Caki2 (cell line): Measurements from ENCODE around the gene EAF1. TPM values are rescaled to one million over a fixed set of nuclear protein-coding genes. Genes with fewer than 3 reads are reported as not detected.
"Not testable (repeated sequence)": the region's sequence is repeated elsewhere in the genome, so short reads cannot be mapped to it uniquely, and the experiment has no call there.

Experiments used
- DNase-seq: peaks from one replicate; pipeline ENCODE4 v3.0.0-alpha.2; 2015; ENCODE audit warnings: low read depth
- in situ Hi-C: cut with HindIII; loops from 2 replicates; pipeline ENCODE4 v1.10.0; 2016; ENCODE audit warnings: low sequenced_read_pairs, low pct_unique_long_range_greater_than_20kb, mixed read lengths
- total RNA-seq: library from RNA; depleted of rRNA; stranded (reverse); fragments of >200 nt; shearing (Covaris generic); gene quantifications from 2 replicates; pipeline ENCODE4 v1.2.3, GENCODE V29; 2014; ENCODE audit warnings: low replicate concordance; rRNA removed

EAF1 gene
- total RNA-seq, result 7.4 and 8.1 TPM in 2 replicates

DNA sequence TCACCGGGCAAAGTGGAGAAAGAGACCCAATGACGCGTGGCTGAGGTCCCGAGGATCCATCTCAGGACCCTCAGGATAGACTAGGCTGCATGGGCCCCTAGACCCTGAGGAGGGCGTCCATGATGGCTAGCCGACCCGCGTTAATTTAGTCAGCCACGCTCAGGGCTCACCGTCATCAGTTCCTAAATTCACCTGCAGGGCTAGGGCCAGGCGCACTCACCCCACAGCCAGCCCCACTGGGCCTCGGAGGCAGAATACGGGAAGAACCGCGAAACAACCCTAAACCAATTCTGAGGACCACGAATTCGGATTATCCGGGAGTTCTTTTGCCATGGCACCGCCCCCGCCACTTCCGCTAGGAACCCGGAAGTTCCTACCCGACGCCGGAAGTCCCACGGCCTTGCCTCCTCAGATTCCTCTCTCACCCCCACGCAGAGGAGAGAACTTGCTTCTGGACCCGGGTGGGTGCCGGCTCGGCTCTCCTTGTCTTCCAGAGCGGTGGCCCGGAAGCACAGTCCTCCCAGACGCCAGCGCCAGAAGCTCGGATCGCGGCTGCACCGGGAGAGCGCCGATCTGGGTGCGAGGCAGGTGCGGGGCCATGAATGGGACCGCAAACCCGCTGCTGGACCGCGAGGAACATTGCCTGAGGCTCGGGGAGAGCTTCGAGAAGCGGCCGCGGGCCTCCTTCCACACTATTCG is at the start of gene EAF1, which contains the start of gene METTL6:
TSS of gene EAF1 (plus strand) at position 417 of the 699 bp plus-strand sequence. CDS start at position 599, 182 bp downstream.
TSS of gene METTL6 (minus strand) at position 363 of the 699 bp plus-strand sequence. CDS start 1,033 bp downstream, outside the sequence.
- in situ Hi-C loops, result no loop called here
- peak; percentile 58 for DNase-seq

DNA sequence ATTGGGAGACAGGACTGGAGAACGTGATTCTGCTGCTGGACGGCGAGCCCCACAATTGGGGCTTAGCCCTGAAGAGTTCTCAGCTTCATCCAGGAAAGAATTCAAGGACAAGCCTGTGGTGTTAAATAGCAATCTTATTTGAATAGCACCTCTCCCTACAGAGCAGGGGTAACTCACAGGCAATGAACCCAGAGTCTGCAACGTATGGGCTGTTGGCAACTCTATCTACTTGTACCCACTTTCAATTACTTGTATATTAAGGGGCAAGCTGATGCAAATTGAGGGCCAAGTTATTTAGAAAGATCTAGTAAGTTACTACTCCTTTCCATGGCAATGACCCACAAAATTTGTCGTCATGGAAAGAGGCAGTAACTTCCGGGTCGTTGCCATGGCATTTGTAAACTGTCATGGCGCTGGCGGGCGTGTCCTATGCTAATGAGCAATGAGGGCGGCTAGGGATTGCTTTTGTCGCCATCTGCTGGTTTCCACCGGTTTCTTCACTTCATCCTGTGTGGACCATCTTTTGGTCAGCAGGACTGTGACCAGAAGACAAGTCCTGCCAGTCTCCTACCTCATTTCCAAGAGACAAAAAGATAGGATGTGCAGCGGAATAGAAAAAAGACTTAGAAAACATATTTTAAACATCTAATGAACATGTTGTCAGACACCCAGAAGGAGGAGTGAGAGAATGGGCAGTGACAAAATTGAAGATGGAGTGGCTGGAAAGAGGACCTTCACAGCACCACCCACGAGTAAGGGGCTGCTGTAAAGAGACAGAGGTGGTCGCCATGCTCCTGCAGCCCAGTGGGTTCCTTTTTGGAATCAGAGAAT is 49.2 kb upstream of the EAF1 start:
- in situ Hi-C loops, result no loop called here
- peak; percentile 85 for DNase-seq

DNA sequence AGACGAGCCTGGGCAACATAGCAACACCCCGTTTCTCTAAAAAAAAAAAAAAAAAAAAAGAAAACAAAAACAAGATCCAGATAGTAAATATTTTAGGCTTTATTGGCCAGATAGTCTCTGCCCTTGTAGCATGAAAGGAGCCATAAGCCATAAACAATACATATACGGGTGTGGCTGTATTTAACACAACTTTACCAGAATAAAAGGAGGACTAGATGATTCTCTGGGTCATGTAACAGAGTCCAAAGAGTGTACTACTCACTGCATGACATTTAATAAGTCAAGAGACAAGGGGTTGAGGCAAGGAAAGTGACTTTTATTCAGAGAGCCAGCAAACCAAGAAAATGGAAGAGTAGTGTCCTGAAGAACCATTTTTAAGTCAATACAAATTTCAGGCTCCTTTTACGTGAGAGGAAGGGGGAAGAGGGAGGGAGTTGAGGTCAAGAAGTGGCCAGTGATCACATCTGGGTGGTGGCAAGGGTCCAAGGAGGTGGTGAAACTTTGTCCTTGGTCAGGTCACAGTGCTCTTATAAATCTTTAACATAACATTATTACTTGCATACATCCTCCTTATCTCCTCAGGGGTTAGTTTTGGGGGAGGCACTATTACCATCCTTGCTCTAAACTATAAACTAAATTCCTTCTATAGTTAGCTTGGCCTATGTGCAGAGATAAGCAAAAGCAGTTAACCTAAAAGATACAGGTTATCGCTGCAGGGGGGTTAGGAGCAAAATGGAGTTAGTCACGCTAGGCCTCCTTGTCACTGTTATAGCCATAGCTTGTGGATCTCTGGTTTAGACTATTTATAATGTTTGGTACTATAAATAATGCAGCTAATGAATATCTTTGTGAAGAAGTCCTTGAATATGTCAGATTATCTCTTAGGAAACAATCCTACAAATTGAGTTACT is 46.2 kb upstream of the EAF1 start:
- in situ Hi-C loops, result no loop called here
- no peak for DNase-seq

DNA sequence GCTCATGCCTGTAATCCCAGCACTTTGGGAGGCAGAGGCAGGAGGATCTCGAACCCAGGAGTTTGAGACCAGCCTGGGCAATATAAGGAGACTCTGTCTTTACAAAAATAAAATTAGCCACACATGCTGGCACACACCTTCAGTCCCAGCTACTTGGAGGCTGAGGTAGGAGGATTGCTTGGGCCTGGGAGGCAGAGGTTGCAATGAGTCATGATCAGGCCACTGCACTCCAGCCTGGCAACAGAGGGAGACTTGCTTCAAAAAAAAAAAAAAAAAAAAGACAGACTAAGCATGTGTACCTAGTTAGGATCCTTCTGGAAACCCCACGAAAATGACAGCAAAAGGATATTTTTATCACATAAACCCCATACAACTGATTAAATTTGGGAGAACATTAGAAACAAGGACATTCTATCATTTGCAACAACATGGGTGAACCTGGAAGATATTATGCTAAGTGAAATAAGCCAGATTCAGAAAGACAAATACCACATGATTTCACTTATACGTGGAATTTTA is 44.9 kb upstream of the EAF1 start:
- DNase-seq, result no peak
- in situ Hi-C loops, result no loop called here

DNA sequence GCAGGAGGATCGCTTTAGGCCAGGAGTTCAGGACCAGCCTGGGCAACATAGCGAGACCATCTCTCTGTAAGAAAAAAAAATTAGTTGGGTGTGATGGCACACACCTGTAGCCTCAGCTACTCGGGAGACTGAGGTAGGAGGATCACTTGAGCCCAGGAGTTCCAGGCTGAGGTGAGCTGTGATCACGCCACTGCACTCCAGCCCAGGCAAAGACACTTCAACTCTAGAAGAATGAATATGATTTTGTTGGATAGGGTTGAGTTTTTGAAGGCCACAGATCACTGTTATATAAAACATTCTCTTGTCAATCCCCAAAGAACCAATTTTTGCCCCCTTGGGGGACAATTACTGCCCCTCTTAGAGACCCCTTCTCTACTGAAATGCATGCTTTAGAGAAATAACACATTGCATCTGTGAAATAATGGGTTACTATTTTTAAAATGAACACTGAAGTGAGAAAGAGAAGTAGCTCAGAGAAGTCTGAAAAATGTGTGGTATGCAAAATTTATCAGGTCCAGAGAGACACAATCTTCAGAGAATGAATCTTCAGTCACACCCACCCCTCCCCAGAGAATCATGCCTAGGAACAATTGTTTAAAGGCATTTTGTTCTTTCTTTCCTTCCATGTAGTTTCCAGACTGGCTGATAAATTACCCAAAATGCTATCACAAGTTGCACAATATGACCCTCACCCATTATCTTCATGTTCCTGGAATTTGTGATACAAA is 42.7 kb upstream of the EAF1 start:
- in situ Hi-C loops, result no loop called here
- DNase-seq, result no peak

DNA sequence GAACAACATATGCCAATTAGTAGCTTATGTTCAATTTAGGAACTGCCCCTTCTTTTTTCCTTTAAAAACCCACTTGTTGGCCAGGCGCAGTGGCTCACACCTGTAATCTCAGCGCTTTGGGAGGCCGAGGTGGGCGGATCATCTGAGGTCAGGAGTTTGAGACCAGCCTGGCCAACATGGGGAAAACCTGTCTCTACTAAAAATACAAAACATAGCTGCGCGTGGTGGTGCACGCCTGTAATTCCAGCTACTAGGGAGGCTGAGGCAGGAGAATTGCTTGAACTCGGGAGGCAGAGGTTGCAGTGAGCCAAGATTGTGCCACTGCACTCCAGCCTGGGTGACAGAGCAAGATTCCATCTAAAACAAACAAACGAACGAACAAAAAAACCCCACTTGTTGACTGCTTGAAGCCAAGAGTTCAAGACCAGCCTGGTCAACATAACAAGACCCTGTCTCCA is 42.1 kb upstream of the EAF1 start:
- DNase-seq, in situ Hi-C loops: not testable (repeated sequence)

DNA sequence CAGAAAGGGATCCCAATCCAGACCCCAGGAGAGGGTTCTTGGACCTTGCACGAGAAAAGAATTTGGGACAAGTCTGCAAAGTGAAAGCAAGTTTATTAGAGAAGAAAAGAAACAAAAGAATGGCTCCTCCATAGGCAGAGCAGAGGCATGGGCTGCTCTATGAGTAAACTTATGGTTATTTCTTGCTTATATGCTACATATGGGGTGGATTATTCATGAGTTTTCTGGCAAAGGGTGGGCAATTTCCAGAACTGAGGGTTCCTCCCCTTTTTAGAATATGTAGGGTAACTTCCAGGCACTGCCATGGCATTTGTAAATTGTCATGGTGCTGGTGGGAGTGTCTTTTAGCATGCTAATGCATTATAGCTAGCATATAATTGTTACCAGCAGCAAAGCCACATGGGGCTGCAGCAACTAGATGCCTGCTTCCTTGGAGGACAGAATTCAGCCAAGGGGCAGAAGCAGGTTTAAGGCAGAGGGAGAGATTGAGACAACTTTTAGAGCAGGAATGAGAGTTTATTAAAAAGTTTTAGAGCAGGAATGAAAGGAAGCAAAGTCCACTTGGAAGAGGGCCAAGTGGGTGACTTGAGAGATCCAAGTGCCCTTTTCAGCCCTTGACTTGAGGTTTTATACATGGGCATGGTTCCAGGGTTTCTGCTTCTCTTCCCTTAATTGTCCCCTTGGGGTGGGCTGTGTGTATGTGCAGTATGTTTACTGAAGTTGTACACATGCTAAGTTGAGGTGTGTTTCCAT is 41.3 kb upstream of the EAF1 start:
- in situ Hi-C loops, result no loop called here

DNA sequence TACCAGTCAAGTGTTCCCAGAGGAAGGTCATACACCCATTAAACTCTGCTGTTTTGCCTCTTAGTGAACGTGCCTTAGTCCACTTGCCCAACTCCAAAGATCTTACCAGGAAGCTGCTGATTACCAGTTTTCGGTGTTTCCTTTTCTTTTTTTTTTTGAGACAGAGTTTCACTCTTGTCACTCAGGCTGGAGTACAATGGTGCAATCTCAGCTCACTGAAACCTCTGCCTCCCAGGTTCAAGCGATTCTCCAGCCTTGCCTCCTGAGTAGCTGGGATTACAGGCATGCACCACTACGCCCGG is 40.8 kb upstream of the EAF1 start:
- DNase-seq, in situ Hi-C loops: not testable (repeated sequence)

More for the DNA sequence above, 41.3 kb upstream of the EAF1 start:
- DNase-seq, result no peak

DNA sequence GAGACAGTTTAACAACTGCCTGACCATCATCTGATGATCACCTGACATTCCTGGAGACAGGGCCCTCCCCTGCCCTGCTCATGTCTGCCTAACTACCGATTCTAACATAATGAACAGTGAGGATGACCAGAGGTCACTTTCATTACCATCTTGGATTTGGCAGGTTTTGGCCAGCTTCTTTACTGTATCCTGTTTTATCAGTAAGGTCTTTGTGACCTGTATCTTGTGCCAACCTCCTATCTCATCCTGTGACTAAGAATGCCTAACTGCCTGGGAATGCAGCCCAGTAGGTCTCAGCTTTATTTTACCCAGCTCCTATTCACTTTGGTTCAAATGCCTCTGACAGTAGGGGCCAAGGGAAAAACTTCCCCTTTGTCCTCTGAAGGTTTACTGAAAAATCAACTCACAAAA is 40.2 kb upstream of the EAF1 start:
- no peak for DNase-seq
- in situ Hi-C loops, result no loop called here

DNA sequence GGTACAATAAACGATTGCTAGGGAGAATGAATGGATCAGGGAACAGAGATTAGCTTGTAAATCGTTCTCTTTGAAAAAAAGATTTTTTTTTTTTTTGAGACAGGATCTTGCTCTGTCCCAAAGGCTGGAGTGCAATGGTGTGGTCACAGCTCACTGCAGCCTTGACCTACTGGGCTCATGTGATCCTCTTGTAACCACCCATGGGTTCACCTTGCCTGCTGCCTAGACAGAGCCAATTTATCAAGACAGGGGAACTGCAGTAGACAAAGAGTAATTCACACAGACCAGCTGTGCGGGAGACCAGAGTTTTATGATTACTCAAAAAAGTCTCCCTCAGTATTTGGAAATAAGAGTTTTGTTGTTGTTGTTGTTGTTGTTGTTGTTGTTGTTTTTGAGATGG is 39.7 kb upstream of the EAF1 start:
- no peak for DNase-seq
- in situ Hi-C loops, result no loop called here

DNA sequence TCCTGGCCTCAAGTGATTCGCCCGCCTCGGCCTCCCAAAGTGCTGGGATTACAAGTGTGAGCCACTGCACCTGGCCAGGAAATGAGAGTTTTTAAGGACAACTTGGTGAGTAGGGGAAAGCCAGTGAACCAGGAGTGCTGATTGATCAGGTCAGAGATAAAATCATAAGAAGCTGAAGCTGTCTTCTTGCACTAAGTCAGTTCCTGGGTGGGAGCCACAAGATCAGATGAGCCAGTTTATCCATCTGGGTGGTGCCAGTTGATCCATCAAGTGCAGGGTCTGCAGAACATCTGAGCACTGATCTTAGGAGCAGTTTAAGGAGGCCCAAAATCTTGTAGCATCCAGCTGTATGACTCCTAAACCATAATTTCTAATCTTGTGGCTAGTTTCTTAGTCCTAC is 39.1 kb upstream of the EAF1 start:
- DNase-seq, in situ Hi-C loops: not testable (repeated sequence)

DNA sequence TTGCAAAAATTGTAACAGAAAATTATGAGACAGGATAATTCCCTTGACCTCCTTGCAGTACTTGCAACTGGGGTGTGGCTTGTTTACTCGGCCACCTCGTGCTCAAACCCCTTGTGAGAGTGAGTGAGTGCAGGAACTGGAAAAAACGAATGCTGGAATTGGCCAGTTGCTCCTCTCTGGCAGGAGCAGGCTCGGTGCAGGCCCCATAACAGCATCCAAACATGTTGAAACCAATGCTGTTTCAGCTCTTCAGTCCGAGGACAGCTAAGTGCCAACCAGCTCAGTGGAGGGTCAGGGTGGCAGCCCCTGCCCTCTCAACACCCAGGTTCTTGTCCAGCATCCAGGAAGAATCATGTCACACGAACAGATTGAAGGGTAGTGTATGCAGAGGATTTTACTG is 36.9 kb upstream of the EAF1 start:
- in situ Hi-C loops, result no loop called here
- no peak for DNase-seq

DNA sequence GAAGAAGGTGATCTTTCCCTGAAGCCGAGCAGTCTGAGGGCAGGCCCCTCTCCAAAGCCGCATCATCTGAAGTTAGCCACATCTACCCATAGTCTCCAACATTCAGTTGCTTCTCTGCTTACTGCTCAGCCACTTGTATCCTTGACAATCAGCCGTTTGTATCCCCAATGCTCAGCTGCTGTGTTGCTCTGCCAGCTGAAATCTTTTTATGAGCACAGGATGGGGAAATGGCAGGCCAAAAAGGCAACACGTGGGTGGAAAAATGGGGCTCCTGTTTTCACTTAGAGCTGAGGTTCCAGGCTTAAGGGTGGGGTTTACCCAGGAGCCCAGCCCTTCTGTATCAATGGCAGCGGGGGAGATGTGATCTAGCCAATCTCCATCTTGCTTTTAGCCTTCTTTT is 36.4 kb upstream of the EAF1 start:
- in situ Hi-C loops, result no loop called here
- no peak for DNase-seq

DNA sequence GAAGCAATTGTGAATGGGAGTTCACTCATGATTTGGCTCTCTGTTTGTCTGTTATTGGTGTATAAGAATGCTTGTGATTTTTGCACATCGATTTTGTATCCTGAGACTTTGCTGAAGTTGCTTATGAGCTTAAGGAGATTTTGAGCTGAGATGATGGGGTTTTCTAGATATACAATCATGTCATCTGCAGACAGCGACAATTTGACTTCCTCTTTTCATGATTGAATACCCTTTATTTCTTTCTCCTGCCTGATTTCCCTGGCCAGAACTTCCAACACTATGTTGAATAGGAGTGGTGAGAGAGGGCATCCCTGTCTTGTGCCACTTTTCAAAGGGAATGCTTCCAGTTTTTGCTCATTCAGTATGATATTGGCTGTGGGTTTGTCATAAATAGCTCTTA is 34.1 kb upstream of the EAF1 start:
- DNase-seq, in situ Hi-C loops: not testable (repeated sequence)

DNA sequence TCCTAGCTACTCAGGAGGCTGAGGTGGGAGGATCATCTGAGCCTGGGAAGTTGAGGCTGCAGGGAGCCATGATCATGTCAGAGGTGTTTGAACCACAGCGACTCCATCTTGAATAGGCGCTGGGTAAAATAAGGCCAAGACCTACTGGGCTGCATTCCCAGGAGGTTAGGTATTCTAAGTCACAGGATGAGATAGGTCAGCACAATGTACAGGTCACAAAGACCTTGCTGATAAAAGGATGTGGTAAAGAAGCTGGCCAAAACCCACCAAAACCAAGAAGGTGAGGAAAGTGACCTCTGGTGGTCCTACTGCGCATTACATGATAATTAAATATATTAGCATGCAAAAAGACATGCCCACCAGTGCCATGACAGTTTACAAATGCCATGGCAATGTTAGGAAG is 28.7 kb upstream of the EAF1 start:
- in situ Hi-C loops, DNase-seq: not testable (repeated sequence)

DNA sequence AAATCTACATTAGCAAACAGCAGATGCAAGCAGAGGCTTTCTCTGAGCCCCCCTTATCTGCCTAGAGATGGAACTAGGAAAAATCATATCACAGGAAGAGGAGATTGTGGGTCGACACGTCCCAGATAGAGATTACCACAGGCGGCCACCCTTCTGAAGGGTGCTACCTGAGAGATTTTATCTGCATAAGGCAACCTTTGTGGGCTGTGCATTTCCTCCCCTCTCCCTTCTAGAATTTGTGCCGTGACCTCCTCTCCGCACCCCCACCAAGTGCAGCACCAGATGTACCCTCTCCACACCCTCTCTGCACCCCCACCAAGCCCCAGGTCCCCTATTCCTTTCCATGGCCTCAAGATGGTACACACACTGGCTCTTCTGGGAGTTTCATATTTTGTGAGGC is 27.4 kb upstream of the EAF1 start:
- DNase-seq, result no peak
- in situ Hi-C loops, result no loop called here

DNA sequence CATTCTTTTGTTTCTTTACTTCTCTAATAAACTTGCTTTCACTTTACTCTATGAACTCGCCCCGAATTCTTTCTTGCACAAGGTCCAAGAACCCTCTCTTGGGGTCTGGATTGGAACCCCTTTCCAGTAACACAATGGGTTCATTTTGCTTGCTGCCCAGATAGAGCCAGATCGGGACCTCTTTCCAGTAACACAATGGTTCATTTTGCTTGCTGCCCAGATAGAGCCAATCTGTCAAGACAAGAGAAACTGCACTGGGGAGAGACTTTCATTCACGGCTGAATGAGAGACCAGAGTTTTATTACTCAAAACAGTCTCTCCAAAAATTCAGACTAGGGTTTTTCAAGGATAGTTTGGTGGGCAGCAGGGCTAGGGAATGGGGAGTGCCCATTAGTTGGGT is 25.5 kb upstream of the EAF1 start:
- DNase-seq, result no peak
- in situ Hi-C loops, result no loop called here
